HG03095 (cell line): Measurements from ENCODE around the gene GNAL.

ENCODE experiments used
- ATAC-seq: cut with Tn5 transposase; IDR thresholded peaks from one replicate; pipeline ENCODE4 v1.9.1; 2021; ENCODE audit warnings: moderate library complexity; ENCODE audit not compliant: unreplicated experiment

Gene GNAL

GRCh38 chr18:11800566-11801334, 111.7 kb downstream of the GNAL start:
- ATAC-seq, result no peak

- ATAC-seq, result no peak
These were observed 112.5 kb downstream of the GNAL start for GRCh38 chr18:11801573-11801972.

- no peak for ATAC-seq
These were observed 113.1 kb downstream of the GNAL start for GRCh38 chr18:11802158-11802557.

- no peak for ATAC-seq
These were observed 113.5 kb downstream of the GNAL start for GRCh38 chr18:11802586-11802985.

GRCh38 chr18:11807233-11807632, 118.2 kb downstream of the GNAL start:
- no peak for ATAC-seq

- no peak for ATAC-seq
These were observed 119.2 kb downstream of the GNAL start for GRCh38 chr18:11808001-11808855.

GRCh38 chr18:11809895-11810294, 120.8 kb downstream of the GNAL start:
- no peak for ATAC-seq

GRCh38 chr18:11810379-11810778, 121.3 kb downstream of the GNAL start:
- ATAC-seq, result no peak

- no peak for ATAC-seq
These were observed 121.9 kb downstream of the GNAL start for GRCh38 chr18:11811009-11811408.

- ATAC-seq, result no peak
These were observed 128.2 kb downstream of the GNAL start for GRCh38 chr18:11817229-11817628.

- no peak for ATAC-seq
These were observed 129.6 kb downstream of the GNAL start for GRCh38 chr18:11818486-11819203.

- no peak for ATAC-seq
These were observed 130.9 kb downstream of the GNAL start for GRCh38 chr18:11819938-11820337.

GRCh38 chr18:11820697-11821096, 131.6 kb downstream of the GNAL start:
- no peak for ATAC-seq

GRCh38 chr18:11821208-11821607, 132.1 kb downstream of the GNAL start:
- no peak for ATAC-seq

GRCh38 chr18:11821643-11822237, 132.7 kb downstream of the GNAL start:
- no peak for ATAC-seq

GRCh38 chr18:11823545-11823944, 134.5 kb downstream of the GNAL start:
- ATAC-seq, result no peak

- ATAC-seq, result no peak
These were observed 137.8 kb downstream of the GNAL start for GRCh38 chr18:11826836-11827235.

GRCh38 chr18:11828786-11829432, 139.8 kb downstream of the GNAL start:
- ATAC-seq, result no peak

- no peak for ATAC-seq
These were observed 141.5 kb downstream of the GNAL start for GRCh38 chr18:11830585-11830984.

- no peak for ATAC-seq
These were observed 142.9 kb downstream of the GNAL start for GRCh38 chr18:11831921-11832320.

GRCh38 chr18:11834772-11835171, 145.7 kb downstream of the GNAL start:
- no peak for ATAC-seq
